ENCODE measurements around the gene PPP6R2.

- no peak for TF ChIP-seq CTCF (IDR thresholded peaks at IDR 0.05; ENCODE audit: low read length)
- no peak for TF ChIP-seq EZH2 (IDR thresholded peaks at IDR 0.05; ENCODE audit: borderline replicate concordance, low read length)
These were observed 124.2 kb downstream of the PPP6R2 start for GRCh38 chr22:50467341-50467740.

Data from OCI-LY1 (cell line).